ENCODE data around the gene PCDHGA2.
A peak's percentile ranks its signal among the peaks of the same experiment; 100 is the strongest.
"Not testable (repeated sequence)": the region's sequence is repeated elsewhere in the genome, so short reads cannot be mapped to it uniquely, and the experiment has no call there.

DNA sequence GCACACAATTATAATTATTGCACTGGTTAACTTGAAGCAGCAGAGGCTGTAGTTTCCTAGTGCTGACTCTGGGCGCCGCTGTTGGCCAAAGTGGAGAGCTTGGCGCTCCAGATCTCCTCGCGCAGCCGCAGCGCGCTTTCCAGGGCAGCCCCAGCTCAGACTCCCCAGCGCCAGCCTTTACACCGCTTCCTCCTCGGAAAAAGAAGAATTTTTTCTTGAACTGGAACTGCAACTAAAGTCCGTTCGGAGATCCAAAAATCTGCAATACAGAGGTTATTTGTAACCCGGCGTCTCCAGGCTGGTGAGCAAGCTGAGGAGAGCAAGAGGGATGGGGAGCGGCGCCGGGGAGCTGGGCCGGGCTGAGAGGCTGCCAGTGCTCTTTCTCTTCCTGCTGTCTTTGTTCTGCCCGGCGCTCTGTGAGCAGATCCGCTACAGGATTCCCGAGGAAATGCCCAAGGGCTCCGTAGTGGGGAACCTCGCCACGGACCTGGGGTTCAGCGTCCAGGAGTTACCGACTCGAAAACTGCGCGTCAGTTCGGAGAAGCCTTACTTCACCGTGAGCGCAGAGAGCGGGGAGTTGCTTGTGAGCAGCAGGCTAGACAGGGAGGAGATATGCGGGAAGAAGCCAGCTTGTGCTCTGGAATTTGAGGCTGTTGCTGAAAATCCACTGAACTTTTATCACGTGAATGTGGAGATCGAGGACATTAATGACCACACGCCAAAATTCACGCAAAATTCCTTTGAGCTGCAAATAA lies 49.2 kb downstream of the PCDHGA2 start, which contains the start of gene PCDHGB4:
- not testable (repeated sequence) for TF ChIP-seq POLR2A, EP300 (IDR thresholded peaks at IDR 0.05)
- TF ChIP-seq, protein P1, sequence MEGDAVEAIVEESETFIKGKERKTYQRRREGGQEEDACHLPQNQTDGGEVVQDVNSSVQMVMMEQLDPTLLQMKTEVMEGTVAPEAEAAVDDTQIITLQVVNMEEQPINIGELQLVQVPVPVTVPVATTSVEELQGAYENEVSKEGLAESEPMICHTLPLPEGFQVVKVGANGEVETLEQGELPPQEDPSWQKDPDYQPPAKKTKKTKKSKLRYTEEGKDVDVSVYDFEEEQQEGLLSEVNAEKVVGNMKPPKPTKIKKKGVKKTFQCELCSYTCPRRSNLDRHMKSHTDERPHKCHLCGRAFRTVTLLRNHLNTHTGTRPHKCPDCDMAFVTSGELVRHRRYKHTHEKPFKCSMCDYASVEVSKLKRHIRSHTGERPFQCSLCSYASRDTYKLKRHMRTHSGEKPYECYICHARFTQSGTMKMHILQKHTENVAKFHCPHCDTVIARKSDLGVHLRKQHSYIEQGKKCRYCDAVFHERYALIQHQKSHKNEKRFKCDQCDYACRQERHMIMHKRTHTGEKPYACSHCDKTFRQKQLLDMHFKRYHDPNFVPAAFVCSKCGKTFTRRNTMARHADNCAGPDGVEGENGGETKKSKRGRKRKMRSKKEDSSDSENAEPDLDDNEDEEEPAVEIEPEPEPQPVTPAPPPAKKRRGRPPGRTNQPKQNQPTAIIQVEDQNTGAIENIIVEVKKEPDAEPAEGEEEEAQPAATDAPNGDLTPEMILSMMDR (IDR thresholded peaks at IDR 0.05): peak in 1 of 4 experiments; percentile 29

Measured in gastroesophageal sphincter (tissue), 3 donors.